HepG2 (cell line): ENCODE data around the gene NOL12. TPM values are rescaled to one million over a fixed set of nuclear protein-coding genes. Genes with fewer than 3 reads are reported as not detected.
A peak's percentile ranks its signal among the peaks of the same experiment; 100 is the strongest.

Source experiments
- ATAC-seq: fragments of 200-7000 bp; cut with Tn5 transposase; 3 replicates; pipeline ENCODE4 v1.9.1; 2020; ENCODE audit warnings: mild to moderate bottlenecking, moderate library complexity
- BruUV-seq: library from RNA; stranded (reverse); fragments of 400-500 nt; replicated peaks from 2 replicates; lab custom pipeline; 2021; lab: Mats Ljungman, UMichigan
- CTCF ChIA-PET: fragments of 300-600 bp; formaldehyde crosslinking; extraction: SDS; loops from one replicate; lab custom pipeline; 2021; ENCODE audit warnings: low total read pairs, inconsistent platforms, low intra/inter-chr PET ratio; lab: Yijun Ruan, JAX
- POLR2A ChIA-PET: fragments of 350-600 bp; sonication (Branson Sonifier 250); formaldehyde crosslinking; loops from one replicate; lab custom pipeline; 2020; ENCODE audit warnings: antibody characterized with exemption, inconsistent platforms; lab: Yijun Ruan, JAX
- DNase-seq: peaks from one replicate; pipeline ENCODE4 v3.0.0-alpha.2; 2015; ENCODE audit warnings: low spot score
- FAIRE-seq: peaks from 3 replicates; lab custom pipeline; 2011; peaks lifted over from hg19 to GRCh38; lab: Jason Lieb, UNC
- H2AFZ ChIP-seq: one replicate; pipeline ENCODE4 v1.6.1; 2011; ENCODE audit warnings: low read length, inconsistent platforms
- H3K27ac ChIP-seq: fragments of 300-600 bp; 3 replicates; pipeline ENCODE4 v1.8.0; 2011; ENCODE audit warnings: mixed run types, mild to moderate bottlenecking, mixed read lengths, low read length, inconsistent platforms; ENCODE audit not compliant: insufficient read depth; ENCODE audit errors: extremely low read length
- H3K27me3 ChIP-seq, 2 experiments: fragments of 200-600 bp in 1 of 2; 2 replicates in 1 of 2; 3 replicates in 1 of 2; pipeline versions ENCODE4 v1.6.0 to v1.8.0; 2011; ENCODE audit warnings: low read length in 2 of 2, mild to moderate bottlenecking in 2 of 2, moderate library complexity in 2 of 2, inconsistent platforms in 1 of 2; ENCODE audit not compliant: insufficient read depth in 2 of 2, control insufficient read depth in 1 of 2
- H3K36me3 ChIP-seq, 2 experiments: fragments of 200-600 bp in 1 of 2; replicated peaks in 1 of 2; 2 replicates in 1 of 2; 3 replicates in 1 of 2; pipeline versions ENCODE4 v1.5.1 to v1.8.0; 2011; ENCODE audit warnings: low read length in 2 of 2, inconsistent platforms in 1 of 2; ENCODE audit not compliant: insufficient read depth in 2 of 2, control insufficient read depth in 1 of 2
- H3K4me1 ChIP-seq: 2 replicates; pipeline ENCODE4 v1.5.1; 2012; ENCODE audit warnings: low read length, inconsistent platforms; ENCODE audit not compliant: insufficient read depth
- H3K4me2 ChIP-seq: 2 replicates; pipeline ENCODE4 v1.6.0; 2011; ENCODE audit warnings: low read depth, low read length, inconsistent platforms
- H3K4me3 ChIP-seq, 3 experiments: fragments of 200-600 bp in 1 of 3; sonication (generic), shearing (Covaris generic) in 1 of 3; replicated peaks in 1 of 3; 2 replicates each; pipeline ENCODE4 v1.5.1; 2011 to 2016; ENCODE audit warnings: low read length in 3 of 3, inconsistent platforms in 2 of 3, low read depth in 2 of 3, mild to moderate bottlenecking in 2 of 3, control low read depth in 1 of 3, mixed read lengths in 1 of 3; ENCODE audit not compliant: insufficient read depth in 1 of 3
- H3K79me2 ChIP-seq: one replicate; pipeline ENCODE4 v1.6.1; 2011; ENCODE audit warnings: low read length, inconsistent platforms; ENCODE audit not compliant: insufficient read depth
- H3K9ac ChIP-seq: 2 replicates; pipeline ENCODE4 v1.6.0; 2011; ENCODE audit warnings: mild to moderate bottlenecking, low read depth, low read length, inconsistent platforms; ENCODE audit not compliant: insufficient read depth
- H3K9me3 ChIP-seq: 2 replicates; pipeline ENCODE4 v1.5.1; 2012; ENCODE audit warnings: mild to moderate bottlenecking, low read length
- H4K20me1 ChIP-seq: 2 replicates; pipeline ENCODE4 v1.6.0; 2011; ENCODE audit warnings: inconsistent platforms, mild to moderate bottlenecking, low read length, moderate library complexity; ENCODE audit not compliant: insufficient read depth
- FOXP1 ChIP-seq, 2 experiments: fragments of 450-650 bp in 1 of 2; IDR thresholded peaks; 2 replicates each; pipeline ENCODE4 v1.6.1; 2017 to 2018; ENCODE audit warnings: antibody characterized with exemption in 1 of 2
- HES4 ChIP-seq: sonication (generic); formaldehyde crosslinking; IDR thresholded peaks from 2 replicates; pipeline ENCODE4 v1.9.0; 2021; ENCODE audit warnings: mild to moderate bottlenecking, missing genetic modification reagents, borderline replicate concordance
- PPARG ChIP-seq: conservative IDR thresholded peaks from 2 replicates; pipeline ENCODE4 v1.6.1; 2016; ENCODE audit warnings: missing biosample characterization, missing genetic modification reagents
- RBM22 ChIP-seq: fragments of 200-400 bp; formaldehyde crosslinking; optimal IDR thresholded peaks from 2 replicates; pipeline ENCODE3; 2017; ENCODE audit warnings: mild to moderate bottlenecking, low read length, moderate library complexity
- ZBTB42 ChIP-seq: sonication (generic); formaldehyde crosslinking; IDR thresholded peaks from 2 replicates; pipeline ENCODE4 v1.5.0; 2020; ENCODE audit warnings: mild to moderate bottlenecking, missing genetic modification reagents
- ZNF530 ChIP-seq: sonication (generic); formaldehyde crosslinking; IDR thresholded peaks from 2 replicates; pipeline ENCODE4 v1.5.0; 2020; ENCODE audit warnings: low read depth, mild to moderate bottlenecking, missing genetic modification reagents
- ZNF768 ChIP-seq: sonication (generic); formaldehyde crosslinking; IDR thresholded peaks from 2 replicates; pipeline ENCODE4 v1.4.0; 2020; ENCODE audit warnings: missing genetic modification reagents
- WGBS: methylation state at CpG from one replicate; pipeline ENCODE4 v1.1.6; 2017; ENCODE audit warnings: low lambda C conversion rate; 5-methylcytosine and 5-hydroxymethylcytosine counted together
- in situ Hi-C: cut with HindIII; loops from 2 replicates; pipeline ENCODE4 v1.10.0; 2017; ENCODE audit warnings: low pct_unique_long_range_greater_than_20kb; ENCODE audit not compliant: extremely low pct_ligation_motif_present
- intact Hi-C: fragments of 100-400 bp; cut with micrococcal nuclease; formaldehyde crosslinking; loops from one replicate; pipeline ENCODE4 v1.10.0; 2022; ENCODE audit not compliant: unreplicated experiment
- polyA plus RNA-seq, 8 experiments: library from polyadenylated mRNA; depleted of rRNA in 3 of 8; stranded (reverse) in 7 of 8; unstranded in 1 of 8; fragments of >200 nt; fragmentation: Illumina TruSeq in 4 of 8; extraction: Trizol in 4 of 8; gene quantifications; 2 replicates each; pipeline versions ENCODE4 v1.2.1 to v1.2.3, GENCODE V29; 2011 to 2016; ENCODE audit warnings: low read depth in 4 of 8, missing spikeins in 1 of 8, mixed read lengths in 1 of 8; ENCODE audit not compliant: insufficient read depth in 1 of 8
- total RNA-seq, 5 experiments: library from RNA; depleted of rRNA; stranded (reverse); fragments of >200 nt; fragmentation: Illumina TruSeq; extraction: Trizol; gene quantifications; 2 replicates each; pipeline ENCODE4 v1.2.3, GENCODE V29; 2016; ENCODE audit warnings: low read depth in 1 of 5

Gene NOL12
- total and polyA plus RNA-seq, 2 of the 13 experiments (the other 11 are each of a cell fraction or from before 2014, with no cell fraction given), result 14.3 to 31.4 TPM

DNA sequence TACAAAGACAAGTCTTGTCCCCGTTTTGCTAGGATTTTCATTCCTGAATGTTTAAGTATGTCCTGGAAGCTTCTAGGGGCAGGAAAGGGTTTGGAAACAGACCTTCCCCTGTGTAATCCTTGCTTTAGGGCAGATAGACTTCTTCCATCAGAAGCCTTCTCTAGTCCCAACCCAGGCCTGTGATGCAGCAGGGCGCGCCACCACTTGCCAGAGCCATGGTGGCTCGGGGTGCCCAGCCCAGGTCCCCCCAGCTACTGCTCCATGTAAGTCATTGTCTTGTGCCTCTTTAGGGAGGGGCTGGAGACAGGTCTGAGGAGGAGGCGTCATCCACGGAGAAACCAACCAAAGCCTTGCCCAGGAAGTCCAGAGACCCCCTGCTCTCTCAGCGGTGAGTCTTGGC is 4.3 kb downstream of the NOL12 start:
- no TSS peak for BruUV-seq
- WGBS, result 97% methylated on average over 5 of the region's 7 CpGs
- TF ChIP-seq FOXP1 (IDR thresholded peaks at IDR 0.05), result no peak
- TF ChIP-seq FOXP1 (CRISPR knock-in tag; IDR thresholded peaks at IDR 0.05), result no peak
- TF ChIP-seq PPARG (CRISPR knock-in tag), result no peak
- no peak for TF ChIP-seq RBM22

DNA sequence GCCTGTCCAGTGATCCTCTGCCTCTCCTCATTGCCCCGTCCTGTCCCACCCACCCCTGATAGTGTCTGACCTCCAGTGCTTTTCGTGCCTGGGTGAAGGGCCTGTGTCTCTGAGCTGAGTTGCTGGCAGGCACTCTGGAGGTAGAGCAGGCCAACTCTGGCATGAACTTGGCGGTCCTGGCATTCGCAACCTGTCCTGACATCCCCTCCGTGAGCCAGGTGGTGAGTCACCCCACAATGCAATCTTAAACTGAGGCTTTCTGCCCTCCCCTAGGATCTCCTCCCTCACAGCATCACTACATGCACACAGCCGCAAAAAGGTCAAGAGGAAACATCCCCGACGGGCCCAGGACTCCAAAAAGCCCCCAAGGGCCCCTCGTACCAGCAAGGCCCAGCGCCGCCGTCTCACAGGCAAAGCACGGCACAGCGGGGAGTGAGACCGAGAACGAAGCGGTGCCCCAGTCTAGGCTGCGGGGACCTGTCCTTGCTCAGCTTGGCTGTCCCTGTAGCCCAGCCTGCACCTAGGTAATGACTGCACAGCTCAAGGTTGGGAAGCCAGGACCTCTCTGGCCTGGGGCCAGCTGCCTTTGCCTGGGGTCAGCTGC is 4.9 kb downstream of the NOL12 start:
- DNase-seq (no peak), FAIRE-seq (no peak), ATAC-seq (no peak)
- ChIA-PET POLR2A (no interaction called here), CTCF (no interaction called here)
- H3K36me3 ChIP-seq, result peaks cover 14 to 38% of the 10 kb centered on the region in 2 experiments; a peak in 4 of 5 replicates
- H3K27me3 ChIP-seq, result no peaks in the 10 kb centered on the region
- no peak overlapping the region for H3K27ac ChIP-seq
- H3K9ac ChIP-seq, result no peak overlapping the region
- intact Hi-C loops (no loop called here), in situ Hi-C loops (no loop called here)
- H3K9me3 ChIP-seq, result no peaks in the 10 kb centered on the region
- H2AFZ ChIP-seq, result no peak overlapping the region
- H3K79me2 ChIP-seq, result peaks cover 12% of the 10 kb centered on the region
- no peak overlapping the region for H3K4me2 ChIP-seq
- no peak overlapping the region for H3K4me3 ChIP-seq
- no peak for TF ChIP-seq ZBTB42 (CRISPR knock-in tag)
- 0 out of 2 replicates have a peak, but pooled peaks have one; percentile 9 for TF ChIP-seq ZNF768 (CRISPR knock-in tag)
- TF ChIP-seq ZNF530 (CRISPR knock-in tag), result no peak
- TF ChIP-seq HES4 (CRISPR knock-in tag), result no peak
- H3K4me1 ChIP-seq, result peaks cover 7% of the 10 kb centered on the region
- BruUV-seq, result no TSS peak
- no peaks in the 10 kb centered on the region for H4K20me1 ChIP-seq
- WGBS, result 100% methylated on average over 9 of the region's 18 CpGs

More for the DNA sequence above, 4.3 kb downstream of the NOL12 start:
- Histone ChIP-seq H3K4me3 (no peak overlapping the region), H3K27ac (no peak overlapping the region), H3K79me2 (peaks cover 12% of the 10 kb centered on the region), H3K4me2 (no peak overlapping the region), H3K4me1 (peaks cover 13% of the 10 kb centered on the region), H3K9me3 (no peaks in the 10 kb centered on the region), H3K36me3 (peaks cover 14 to 38% of the 10 kb centered on the region in 2 experiments; a peak in 4 of 5 replicates), H3K27me3 (no peaks in the 10 kb centered on the region), H4K20me1 (no peaks in the 10 kb centered on the region), H3K9ac (no peak overlapping the region), H2AFZ (no peak overlapping the region)
- intact Hi-C loops, result no loop called here
- no peak for DNase-seq
- FAIRE-seq, result no peak
- POLR2A ChIA-PET, result no interaction called here
- no peak for ATAC-seq
- CTCF ChIA-PET, result no interaction called here
- in situ Hi-C loops, result no loop called here
